HPDE6-E6E7 (cell line): ENCODE results near the gene PARP12.

Experiments
- DNase-seq: peaks from one replicate; pipeline ENCODE4 v3.0.0; 2011; ENCODE audit warnings: missing footprints; ENCODE audit errors: extremely low spot score

PARP12 gene

DNA sequence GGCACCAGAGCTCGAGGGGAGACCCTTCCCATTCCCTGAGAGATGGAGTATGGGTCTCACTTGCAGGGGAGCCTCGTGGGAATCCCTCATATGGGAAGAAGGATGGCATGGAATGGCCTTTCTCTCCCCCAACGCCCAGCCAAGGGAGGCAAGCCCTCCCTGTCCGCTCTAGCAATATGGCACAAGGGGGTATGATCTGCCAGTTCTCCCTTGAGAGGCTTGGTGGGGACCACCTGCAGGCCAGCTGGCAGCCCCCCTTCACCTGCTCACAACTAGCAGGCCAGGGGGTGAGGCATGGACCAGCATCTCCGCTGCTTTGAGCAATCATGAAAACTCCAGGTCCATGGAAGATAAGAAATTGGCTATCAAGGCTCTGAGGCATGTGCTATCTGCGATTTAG lies 70.8 kb downstream of the PARP12 start:
- DNase-seq, result no peak

DNA sequence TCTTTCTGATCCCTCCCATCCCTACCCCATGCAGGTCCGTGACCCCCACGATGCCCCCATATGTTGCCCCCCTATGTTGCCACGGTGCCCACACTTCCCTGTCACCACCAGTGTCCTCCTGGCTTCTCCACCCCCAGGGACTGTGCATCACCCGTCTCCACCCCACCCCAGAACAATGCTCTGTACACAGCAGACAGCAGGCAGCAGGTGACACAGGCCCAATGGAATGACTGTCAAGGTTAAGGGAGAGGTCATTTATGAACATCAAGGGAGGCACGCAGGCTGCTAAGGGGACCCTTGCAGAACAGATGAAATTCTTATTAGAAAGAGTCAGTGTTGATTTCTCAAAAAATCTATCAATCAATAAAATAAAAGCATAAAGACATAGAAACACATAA lies 71.5 kb downstream of the PARP12 start:
- DNase-seq, result no peak

DNA sequence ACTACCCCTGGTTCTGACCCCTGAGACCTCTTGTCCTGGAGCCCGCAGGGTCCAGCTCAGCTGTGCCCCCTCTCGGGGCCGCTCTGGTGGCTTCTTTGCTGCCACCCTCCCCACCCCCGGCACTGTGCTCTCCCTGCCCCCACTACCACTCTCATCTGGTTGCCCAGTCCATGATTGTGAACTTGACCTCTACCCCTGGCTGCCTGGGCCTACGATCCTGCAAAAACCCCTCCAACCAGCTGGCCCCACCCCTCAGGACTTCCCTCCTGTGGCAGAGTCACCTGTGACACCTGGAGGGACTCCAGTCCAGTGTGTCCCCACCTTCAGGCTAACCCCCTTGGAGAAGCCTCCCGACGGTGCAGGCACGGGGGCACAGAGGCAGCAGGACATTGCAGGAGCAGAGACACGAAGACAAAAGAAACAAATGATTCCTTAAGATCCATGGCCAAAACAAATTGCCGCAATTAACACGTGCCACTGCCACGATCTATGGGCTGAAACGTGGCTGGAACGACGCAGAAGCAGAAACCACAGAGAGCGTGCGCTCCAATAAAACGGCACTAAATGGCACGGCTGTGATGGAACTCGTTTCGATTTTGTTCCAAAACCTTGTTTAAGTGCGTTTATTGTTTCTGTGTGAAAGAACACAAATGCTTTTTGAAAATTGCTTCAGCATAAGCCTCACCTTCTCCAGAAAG lies 72.0 kb downstream of the PARP12 start:
- no peak for DNase-seq

DNA sequence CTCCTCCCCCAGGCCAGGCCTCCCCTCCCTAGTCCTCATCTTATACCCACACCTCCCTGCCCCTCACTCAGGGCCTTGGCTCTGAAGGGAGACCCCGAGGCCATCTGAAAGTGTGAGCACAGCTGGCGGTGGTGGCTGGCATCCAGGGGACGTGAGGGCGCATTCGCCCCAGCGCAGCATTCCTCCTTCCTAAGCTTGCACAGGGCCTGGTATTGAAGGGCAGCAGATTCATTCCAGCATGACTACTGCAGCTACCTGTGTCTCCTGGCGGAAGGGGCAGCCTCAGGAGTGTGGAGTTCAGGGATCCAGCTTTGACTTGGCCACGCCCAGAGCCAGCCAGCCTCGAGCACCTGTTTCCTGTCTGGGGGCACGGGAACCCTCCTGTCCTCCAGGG lies 72.6 kb downstream of the PARP12 start:
- DNase-seq, result no peak

DNA sequence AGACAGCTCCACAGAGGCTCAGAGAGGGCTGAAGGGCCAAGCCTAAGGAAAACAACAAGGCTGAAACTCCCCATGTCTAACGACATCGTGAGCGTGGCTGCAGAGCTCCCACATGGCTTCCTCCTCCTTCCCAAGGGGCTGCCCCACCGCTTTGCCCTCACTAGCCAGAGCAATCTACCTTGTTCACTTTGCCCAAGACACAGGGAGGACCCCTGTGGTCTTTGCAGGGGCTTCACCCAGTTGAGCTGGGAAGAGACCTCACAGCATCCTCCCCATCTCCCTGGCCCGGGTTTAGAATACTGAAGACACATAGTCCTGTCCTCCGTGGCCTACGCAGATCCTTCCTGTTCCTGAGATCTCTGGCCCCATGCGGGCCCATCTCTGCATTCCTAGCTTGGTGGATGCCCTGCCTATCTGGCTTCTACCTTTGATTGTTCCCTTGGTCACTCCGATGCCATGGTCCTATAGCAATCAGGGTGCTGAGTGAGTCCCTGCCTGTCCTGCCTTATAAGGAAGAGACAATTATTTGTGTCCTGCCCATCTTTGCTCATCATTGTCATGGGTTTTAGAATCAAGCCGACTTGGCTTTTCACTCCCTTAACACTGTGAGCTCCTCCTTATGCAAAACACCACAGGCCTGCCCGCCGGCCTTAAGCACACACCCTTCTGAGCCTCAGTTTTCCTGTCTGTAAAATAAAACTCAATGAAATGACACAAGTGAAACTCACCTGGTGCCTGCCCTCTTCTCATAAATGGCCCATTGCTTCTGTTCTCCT lies 73.2 kb downstream of the PARP12 start:
- no peak for DNase-seq

DNA sequence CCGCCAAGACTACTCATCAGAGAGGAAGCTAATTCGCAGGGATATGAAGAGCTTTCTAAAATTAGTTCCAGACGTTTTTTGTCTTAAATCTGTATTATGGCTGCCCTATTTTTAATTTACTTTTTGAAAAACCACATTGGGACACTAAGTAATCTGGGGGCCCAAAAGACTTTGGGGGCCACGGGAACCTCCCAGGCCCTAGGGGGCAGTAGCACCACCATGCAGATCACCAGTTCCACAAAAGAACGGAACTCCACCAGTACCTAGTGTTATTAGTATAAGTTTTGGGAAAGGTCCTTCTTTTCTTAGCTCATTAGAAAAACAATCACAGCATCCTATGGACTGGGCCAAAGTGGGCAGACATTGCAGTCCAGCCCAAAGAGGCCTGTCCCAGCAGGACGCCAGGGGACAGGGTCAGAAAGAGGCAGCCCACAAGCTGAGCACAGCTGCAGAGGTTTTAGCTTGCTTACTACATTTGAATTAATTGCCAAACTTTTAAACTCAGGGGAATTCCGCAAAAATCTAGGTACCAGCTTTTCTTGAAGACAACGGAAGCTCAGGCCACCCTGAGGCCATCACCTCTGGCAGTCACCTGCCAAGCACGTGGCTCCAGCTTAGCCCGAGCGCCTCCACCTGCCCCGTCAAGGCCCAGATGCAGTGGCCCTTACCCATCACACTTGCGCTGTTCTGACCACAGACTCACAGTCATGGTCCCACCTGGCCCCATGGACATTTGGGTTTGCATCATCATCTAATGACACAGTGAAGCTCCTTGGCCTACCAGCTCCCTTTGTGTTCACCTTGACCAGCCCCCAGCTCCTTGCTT lies 74.8 kb downstream of the PARP12 start:
- no peak for DNase-seq

DNA sequence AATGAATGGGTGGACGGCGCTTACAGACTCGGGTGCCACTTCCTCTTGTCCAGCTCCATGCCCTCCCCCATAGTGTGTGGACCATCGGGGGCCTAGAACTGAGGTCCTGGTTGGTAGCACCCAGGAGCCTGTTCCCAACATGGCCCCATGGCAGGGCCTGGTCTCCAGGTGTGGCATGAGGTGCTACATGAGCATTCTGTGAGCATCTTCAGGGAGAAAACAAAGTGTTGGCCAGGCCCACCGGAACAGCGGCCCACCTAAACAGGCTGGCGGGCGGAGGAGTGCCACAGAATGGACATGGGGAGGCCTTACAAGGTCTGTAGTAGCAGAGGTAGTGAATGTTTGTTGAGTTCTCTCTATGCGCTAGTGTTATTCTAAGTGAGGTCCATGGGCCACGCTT lies 76.9 kb downstream of the PARP12 start:
- no peak for DNase-seq

DNA sequence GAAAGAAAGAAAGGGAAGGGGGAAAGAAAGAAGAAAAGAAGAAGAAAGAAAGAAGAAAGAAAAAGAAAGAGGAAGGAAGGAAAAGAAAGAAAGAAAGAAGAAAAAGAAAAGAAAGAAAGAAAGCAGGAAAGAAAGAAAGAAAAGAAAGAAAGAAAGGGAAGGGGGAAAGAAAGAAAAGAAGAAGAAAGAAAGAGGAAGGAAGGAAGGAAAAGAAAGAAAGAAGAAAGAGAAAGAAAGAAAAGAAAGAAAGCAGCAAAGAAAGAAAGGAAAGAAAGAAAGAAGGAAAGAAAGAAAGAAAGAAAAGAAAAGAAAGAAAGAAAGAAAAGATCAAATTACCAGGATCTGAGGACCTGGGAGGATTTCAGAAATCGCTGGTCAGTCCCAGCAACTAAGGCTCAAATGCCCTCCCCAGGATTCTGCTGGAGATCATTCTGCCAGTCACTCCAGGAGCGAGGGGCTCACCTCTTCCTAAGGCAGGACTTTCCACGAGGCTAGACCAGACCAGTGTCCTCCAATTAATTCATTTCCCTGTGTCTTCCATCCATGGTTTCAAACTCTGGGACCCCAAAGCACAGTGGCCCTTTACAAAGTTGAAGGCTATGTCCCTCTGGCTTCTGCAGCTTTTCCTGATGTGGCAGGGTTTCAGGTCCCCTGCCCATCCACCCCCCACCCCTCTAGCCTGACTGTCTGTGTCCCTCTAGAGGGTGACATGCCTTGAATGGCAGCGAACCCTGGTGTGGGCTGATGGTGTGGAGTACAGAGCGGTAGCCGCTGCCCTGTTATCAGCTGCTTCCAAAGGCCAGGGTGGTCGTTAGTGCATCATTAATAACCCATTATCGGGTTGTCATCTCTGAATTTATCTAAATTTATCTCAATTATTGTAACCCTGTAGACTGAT lies 77.9 kb downstream of the PARP12 start:
- DNase-seq, result no peak

DNA sequence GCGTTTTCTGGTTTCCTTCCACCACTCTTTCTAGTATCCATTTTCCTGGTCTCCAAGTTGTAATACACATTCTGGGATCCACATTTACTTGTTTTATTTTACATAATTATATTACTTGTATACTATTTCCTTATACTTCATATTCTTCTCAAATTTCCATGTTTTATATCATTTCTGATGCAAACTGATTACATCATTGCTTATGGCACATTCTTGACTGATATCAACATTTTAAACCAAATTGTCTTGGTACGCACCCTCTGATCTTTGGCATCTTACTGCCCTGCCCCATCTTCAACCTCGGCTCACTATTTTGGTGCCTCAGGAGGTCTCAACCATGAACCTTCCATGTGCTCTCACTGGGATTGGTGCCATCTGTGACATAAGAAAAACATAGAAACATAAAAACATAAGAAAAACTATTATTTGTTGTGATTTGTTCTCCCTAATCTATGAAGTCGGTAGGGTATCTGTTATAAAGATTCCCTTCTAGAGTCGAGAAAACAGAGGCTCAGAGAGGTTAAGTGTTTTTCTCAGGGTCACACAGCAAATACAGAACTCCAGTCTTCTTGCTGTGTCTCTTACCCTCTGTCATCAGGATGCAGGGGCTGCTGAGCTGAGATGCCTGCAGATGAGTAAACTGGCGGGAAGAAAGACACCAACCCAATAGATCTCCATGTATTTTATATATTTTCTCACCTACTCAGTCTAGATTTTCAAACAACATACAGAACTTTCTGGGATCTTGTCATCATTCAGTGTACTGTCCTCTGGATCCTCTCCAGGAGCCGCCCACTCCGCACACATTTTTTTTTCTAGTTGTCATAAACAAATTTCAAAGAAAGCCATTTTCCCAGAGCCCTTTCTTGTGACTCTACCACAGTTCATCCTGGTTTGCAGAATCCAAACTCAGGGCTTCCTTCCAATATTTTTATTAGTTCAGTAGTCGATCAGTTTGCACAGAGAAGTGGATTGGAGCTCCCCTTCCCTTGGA lies 79.5 kb downstream of the PARP12 start:
- no peak for DNase-seq

DNA sequence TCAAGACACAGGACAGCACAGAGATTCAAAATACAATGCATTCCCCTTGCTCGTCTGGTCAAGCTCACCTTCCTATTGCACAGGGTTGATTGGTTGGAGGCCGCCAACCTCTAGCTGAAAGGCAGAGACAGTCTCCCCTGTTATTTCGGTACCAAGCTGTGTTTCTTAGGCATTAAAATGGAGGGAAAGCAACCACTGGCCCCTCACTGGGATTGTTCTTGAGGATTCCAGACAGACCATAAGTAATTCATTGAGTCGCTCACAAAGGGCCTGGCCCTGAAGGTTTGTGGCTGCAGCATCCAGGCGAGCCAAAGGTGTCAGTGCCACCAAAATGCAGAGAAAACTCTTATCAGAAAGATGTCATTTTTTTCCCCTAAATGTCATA lies 81.2 kb downstream of the PARP12 start:
- DNase-seq, result no peak

DNA sequence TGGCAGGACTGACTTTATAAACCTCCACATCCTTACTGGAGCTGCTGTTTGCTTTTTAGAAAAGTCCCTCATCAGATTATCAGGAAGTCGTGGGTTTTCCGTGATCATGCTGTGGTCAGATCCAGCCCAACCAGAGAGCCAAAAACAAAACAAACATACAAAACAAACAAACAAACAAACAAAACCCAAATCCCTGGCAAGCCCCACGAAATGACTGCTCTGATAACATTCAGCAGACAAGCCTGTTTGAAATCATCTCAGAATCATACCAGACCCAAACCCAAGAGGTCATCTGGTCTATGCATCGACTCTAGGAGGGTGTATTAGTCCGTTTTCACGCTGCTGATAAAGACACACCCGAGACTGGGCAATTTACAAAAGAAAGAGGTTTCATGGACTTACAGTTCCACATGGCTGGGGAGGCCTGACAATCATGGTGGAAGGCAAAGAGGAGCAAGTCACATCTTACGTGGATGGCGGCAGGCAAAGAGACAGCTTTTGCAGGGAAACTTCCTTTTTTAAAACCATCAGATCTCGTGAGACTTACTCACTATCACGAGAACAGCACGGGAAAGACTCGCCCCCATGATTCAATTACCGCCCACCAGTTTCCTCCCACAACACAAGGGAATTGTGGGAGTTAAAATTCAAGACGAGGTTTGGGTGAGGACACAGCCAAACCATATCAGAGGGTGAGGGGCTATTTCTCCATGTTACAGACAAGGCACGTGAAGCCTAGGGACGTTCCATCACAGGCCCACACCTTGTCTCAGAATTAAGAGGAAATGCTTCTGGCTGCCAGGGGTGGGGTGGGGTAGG lies 85.7 kb downstream of the PARP12 start:
- no peak for DNase-seq

DNA sequence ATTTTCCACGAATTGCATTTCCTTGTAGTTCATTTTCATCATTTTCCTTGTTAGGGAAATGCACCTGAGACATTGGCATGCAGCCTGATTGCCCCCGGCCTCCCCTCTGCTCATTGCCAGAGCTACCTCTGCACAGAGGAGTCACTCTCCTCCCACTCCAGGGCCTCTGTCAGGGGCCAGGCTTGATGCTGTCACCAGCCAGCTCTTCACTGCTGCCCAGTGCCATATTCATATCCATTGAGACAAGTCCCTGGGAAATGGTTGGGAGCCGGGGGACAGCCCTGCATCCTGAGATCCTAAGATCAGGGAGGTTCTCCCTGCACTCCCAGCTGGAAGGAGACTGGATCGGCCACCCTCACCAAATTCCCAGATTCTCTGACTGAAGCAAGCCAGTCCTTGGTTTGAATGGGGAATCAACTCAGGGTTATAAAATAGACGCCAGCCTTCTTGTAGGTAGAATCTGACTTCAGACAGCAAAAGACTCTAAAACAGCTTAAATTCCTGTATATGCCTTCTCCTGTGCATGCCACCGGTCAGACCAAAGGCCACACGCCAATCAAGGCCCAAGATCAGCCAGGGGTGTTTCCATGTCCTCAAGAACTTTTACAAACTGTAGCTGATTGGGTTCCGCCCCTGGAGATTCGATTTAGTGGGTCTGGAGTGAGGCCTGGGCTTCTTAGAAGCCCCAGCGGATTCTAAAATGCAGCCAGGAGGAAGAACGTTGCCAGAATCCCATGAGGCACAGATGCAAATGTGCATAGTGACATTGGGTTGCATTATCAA lies 86.5 kb downstream of the PARP12 start:
- DNase-seq, result no peak

DNA sequence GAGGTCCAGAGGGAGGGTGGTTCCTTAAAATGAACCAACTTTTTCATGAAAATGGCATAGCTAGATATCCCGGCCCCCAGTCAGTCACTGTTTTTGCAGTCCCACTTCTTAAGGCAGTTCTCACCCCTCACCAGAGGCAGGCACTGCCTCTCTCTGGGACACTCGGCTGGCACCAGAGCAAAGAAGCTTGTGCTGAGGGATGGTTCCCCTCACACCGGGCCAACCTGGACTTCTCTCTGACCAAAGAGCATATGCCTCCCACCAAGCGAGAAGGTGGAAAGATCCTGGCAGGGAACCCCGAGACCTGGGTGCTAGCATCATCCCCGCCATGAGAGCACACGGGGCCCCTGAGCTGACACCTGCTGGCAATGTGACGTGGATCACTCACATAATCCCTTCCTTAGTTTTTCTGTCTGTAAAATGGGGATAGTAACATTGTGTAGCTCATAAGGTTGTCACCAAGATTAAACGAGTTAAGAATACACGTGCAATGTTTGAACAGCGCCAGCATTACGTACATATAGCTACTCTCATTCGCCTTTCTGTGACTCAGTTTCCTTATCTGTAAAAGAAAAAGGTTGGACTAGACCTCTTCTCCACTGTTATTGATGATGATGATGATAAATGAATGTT lies 88.5 kb downstream of the PARP12 start:
- no peak for DNase-seq
